ENCODE measurements around the gene HTT-AS. TPM values are rescaled to one million over a fixed set of nuclear protein-coding genes. Genes with fewer than 3 reads are reported as not detected.

The HTT-AS gene
- total and polyA plus RNA-seq, 2 experiments from 2014 or later = not detected

DNA sequence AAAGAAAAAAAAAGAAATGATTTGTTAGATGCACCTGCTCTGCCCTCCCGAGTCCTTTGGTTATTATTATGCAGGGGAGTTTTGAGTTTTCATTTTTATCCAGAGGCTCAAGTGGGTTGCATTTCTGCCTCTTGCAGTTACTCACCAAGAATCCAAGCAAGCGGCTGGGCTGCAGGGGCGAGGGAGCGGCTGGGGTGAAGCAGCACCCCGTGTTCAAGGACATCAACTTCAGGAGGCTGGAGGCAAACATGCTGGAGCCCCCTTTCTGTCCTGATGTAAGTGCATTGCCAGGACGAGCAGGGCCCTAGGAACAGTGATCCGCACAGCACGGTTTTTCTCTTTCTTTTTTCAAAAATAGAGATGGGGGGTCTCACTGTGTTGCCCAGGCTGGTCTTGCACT lies 39.1 kb downstream of the HTT-AS start:
- Histone ChIP-seq H4K20me1 (ENCODE audit: insufficient read depth) (no peaks in the 10 kb centered on the region), H3K36me3 (ENCODE audit: low read depth) (no peaks in the 10 kb centered on the region), H2AFZ (no peak overlapping the region), H3K4me1 (ENCODE audit: insufficient read depth) (peaks cover 10% of the 10 kb centered on the region; the same call in 1 of the 2 replicates), H3K4me2 (ENCODE audit: unreplicated experiment) (no peak overlapping the region), H3K9ac (no peak overlapping the region), H3K4me3 (no peak overlapping the region), H3K27me3 (replicated peaks; ENCODE audit: insufficient read depth) (no peaks in the 10 kb centered on the region), H3F3A (ENCODE audit: insufficient read depth) (no peaks in the 10 kb centered on the region), H3K27ac (no peak overlapping the region), H3K9me2 (ENCODE audit: insufficient read depth) (no peaks in the 10 kb centered on the region), H3K79me2 (ENCODE audit: insufficient read depth) (no peaks in the 10 kb centered on the region), H3K9me3 (ENCODE audit: low read depth) (no peaks in the 10 kb centered on the region)
- WGBS, 2 experiments (ENCODE audit: low coverage in 1 of 2, low lambda C conversion rate in 2 of 2, missing lambda C conversion rate in 2 of 2) = 89 to 95% methylated on average over 8 of the region's 8 CpGs
- TF ChIP-seq EZH2 (IDR thresholded peaks at IDR 0.05; ENCODE audit: insufficient read depth, poor library complexity, severe bottlenecking) (no peak), EZH2phosphoT487 (IDR thresholded peaks at IDR 0.05; ENCODE audit: insufficient read depth, low read depth) (no peak)
- no peak for DNase-seq
- in situ Hi-C loops (cut with MboI) = no loop called here

DNA sequence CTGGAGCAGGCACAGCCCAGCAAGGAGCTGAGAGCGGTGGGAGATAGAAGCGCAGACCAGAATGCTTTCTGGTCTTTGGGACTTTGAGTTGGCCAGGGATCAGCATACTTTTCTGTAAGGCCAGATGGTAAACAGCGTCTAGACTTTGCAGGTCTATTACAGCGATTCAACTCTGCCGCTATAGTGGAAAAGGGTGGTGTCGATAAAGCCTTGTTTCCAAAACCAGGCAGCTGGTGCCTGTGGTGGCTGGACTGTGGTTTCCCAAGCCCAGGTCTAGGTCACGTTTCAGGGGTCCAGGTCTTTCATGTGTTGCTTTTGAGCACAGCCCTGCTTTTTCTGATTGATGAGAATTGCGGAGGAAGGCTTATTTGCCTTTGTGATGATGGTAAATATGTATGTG lies 40.1 kb downstream of the HTT-AS start:
- Histone ChIP-seq H3K4me2 (ENCODE audit: unreplicated experiment) (no peak overlapping the region), H3F3A (ENCODE audit: insufficient read depth) (no peaks in the 10 kb centered on the region), H4K20me1 (ENCODE audit: insufficient read depth) (no peaks in the 10 kb centered on the region), H3K27ac (no peak overlapping the region), H2AFZ (no peak overlapping the region), H3K36me3 (ENCODE audit: low read depth) (no peaks in the 10 kb centered on the region), H3K9ac (no peak overlapping the region), H3K79me2 (ENCODE audit: insufficient read depth) (no peaks in the 10 kb centered on the region), H3K27me3 (replicated peaks; ENCODE audit: insufficient read depth) (no peaks in the 10 kb centered on the region), H3K9me3 (ENCODE audit: low read depth) (no peaks in the 10 kb centered on the region), H3K4me1 (ENCODE audit: insufficient read depth) (peaks cover 10% of the 10 kb centered on the region; the same call in 1 of the 2 replicates), H3K9me2 (ENCODE audit: insufficient read depth) (no peaks in the 10 kb centered on the region), H3K4me3 (no peak overlapping the region)
- no peak for DNase-seq
- in situ Hi-C loops (cut with MboI) = no loop called here
- TF ChIP-seq EZH2 (IDR thresholded peaks at IDR 0.05; ENCODE audit: insufficient read depth, poor library complexity, severe bottlenecking) (no peak), EZH2phosphoT487 (IDR thresholded peaks at IDR 0.05; ENCODE audit: insufficient read depth, low read depth) (no peak)
- WGBS, 2 experiments (ENCODE audit: low coverage in 1 of 2, low lambda C conversion rate in 2 of 2, missing lambda C conversion rate in 2 of 2) = 83 to 86% methylated on average over 8 of the region's 8 CpGs

DNA sequence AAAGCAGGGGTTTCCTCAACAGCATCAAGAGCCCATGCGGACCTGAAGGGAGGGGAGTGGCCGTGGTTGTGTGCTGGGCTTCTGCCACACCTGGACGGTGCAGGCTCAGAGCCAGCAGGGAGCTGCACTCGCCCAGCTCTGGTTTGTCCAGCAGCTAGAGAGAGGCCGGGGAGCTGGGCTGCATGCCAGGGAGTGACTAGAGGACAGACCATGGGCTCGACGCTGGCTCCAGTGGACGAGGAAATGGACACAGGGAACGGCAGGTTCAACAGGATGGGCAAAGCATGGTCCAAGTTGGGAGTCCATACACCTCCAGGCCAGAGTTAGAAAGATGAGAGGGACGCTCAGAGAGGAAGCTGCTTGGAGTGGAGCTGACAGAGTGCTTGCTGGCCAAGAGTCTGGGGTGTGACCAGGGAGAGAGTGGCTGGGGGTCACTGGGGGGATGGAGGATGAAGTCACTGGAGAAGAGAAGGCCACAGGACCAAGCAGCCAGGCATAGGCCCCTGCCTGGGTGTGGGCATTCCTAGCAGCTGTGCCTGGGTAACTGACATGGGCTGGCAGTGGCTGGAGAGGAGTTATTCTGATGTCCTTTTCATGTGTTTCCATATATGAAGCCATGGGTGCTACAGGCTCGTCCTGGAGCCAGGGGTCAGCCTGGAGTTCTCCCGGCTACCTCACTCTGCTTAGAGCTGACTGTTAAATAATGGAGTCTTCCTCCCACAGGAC lies 42.8 kb downstream of the HTT-AS start:
- Histone ChIP-seq H3K4me3 (no peak overlapping the region), H3K27ac (no peak overlapping the region), H3K27me3 (replicated peaks; ENCODE audit: insufficient read depth) (no peaks in the 10 kb centered on the region), H2AFZ (no peak overlapping the region), H3K9me2 (ENCODE audit: insufficient read depth) (no peaks in the 10 kb centered on the region), H3K9me3 (ENCODE audit: low read depth) (no peaks in the 10 kb centered on the region), H3K79me2 (ENCODE audit: insufficient read depth) (no peaks in the 10 kb centered on the region), H3K9ac (no peak overlapping the region), H3K36me3 (ENCODE audit: low read depth) (no peaks in the 10 kb centered on the region), H4K20me1 (ENCODE audit: insufficient read depth) (no peaks in the 10 kb centered on the region), H3F3A (ENCODE audit: insufficient read depth) (no peaks in the 10 kb centered on the region), H3K4me2 (ENCODE audit: unreplicated experiment) (no peak overlapping the region), H3K4me1 (ENCODE audit: insufficient read depth) (no peaks in the 10 kb centered on the region)
- in situ Hi-C loops (cut with MboI) = no loop called here
- WGBS, 2 experiments (ENCODE audit: low coverage in 1 of 2, low lambda C conversion rate in 2 of 2, missing lambda C conversion rate in 2 of 2) = 74 to 75% methylated on average over 12 of the region's 12 CpGs
- no peak for TF ChIP-seq EZH2 (IDR thresholded peaks at IDR 0.05; ENCODE audit: insufficient read depth, poor library complexity, severe bottlenecking)
- no peak for TF ChIP-seq EZH2phosphoT487 (IDR thresholded peaks at IDR 0.05; ENCODE audit: insufficient read depth, low read depth)
- no peak for DNase-seq

DNA sequence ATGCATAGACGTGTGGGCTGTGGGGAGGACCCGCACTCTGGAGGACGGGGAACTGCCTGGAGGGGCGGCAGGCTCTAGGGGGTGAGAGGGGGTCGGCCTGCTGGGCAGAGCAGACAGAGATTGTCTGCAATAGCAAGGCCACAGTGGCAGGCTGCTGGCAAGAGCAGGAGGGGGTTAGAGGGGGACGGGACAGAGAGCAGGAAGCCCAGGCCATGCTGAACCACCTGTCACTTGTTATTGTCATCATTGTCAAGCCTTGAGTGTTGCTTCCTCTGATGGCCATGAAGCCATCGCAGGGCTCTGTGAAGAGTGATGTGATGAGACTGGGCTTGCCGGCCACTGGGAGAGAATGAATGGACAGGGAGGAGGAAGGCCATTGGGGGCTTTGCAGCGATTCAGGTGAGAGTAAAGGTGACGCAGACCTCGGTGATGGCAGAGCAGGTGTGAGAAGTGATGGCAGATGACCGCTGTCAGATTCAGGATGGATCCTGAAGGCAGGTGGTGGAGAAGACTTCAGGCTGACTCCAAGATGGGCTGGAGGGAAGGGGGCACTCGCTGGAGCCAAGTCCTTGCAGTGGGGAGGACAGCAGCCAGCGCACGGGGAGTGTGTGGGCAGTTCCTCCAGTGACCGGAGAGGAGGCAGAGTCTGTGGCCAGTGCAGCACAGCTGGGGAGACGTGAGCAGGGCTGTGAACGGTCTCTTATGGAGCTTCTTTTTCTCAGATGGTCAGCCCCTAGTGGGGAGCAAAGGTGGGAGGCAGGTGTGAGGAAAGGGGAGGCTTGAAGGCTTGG lies 43.6 kb downstream of the HTT-AS start:
- no peaks in the 10 kb centered on the region for H3K4me1 ChIP-seq (ENCODE audit: insufficient read depth)
- no peaks in the 10 kb centered on the region for H3F3A ChIP-seq (ENCODE audit: insufficient read depth)
- no peak overlapping the region for H3K27ac ChIP-seq
- H3K9me3 ChIP-seq (ENCODE audit: low read depth) = no peaks in the 10 kb centered on the region
- no peak overlapping the region for H2AFZ ChIP-seq
- H3K9me2 ChIP-seq (ENCODE audit: insufficient read depth) = no peaks in the 10 kb centered on the region
- in situ Hi-C loops (cut with MboI) = no loop called here
- H4K20me1 ChIP-seq (ENCODE audit: insufficient read depth) = no peaks in the 10 kb centered on the region
- DNase-seq = no peak
- H3K9ac ChIP-seq = no peak overlapping the region
- no peaks in the 10 kb centered on the region for H3K36me3 ChIP-seq (ENCODE audit: low read depth)
- WGBS, 2 experiments (ENCODE audit: low coverage in 1 of 2, low lambda C conversion rate in 2 of 2, missing lambda C conversion rate in 2 of 2) = 73 to 77% methylated on average over 18 of the region's 18 CpGs
- H3K4me2 ChIP-seq (ENCODE audit: unreplicated experiment) = no peak overlapping the region
- H3K27me3 ChIP-seq (replicated peaks; ENCODE audit: insufficient read depth) = no peaks in the 10 kb centered on the region
- TF ChIP-seq EZH2phosphoT487 (IDR thresholded peaks at IDR 0.05; ENCODE audit: insufficient read depth, low read depth) = no peak
- no peak for TF ChIP-seq EZH2 (IDR thresholded peaks at IDR 0.05; ENCODE audit: insufficient read depth, poor library complexity, severe bottlenecking)
- H3K4me3 ChIP-seq = no peak overlapping the region
- no peaks in the 10 kb centered on the region for H3K79me2 ChIP-seq (ENCODE audit: insufficient read depth)
